HG02981 (cell line): ENCODE results near the gene ERC1.
A peak's percentile ranks its signal among the peaks of the same experiment; 100 is the strongest.
"Not testable (repeated sequence)": the region's sequence is repeated elsewhere in the genome, so short reads cannot be mapped to it uniquely, and the experiment has no call there.

Experiments used
- ATAC-seq: cut with Tn5 transposase; IDR thresholded peaks from one replicate; pipeline ENCODE4 v1.9.1; 2021; ENCODE audit warnings: mild to moderate bottlenecking, moderate library complexity; ENCODE audit not compliant: unreplicated experiment

Gene ERC1

DNA sequence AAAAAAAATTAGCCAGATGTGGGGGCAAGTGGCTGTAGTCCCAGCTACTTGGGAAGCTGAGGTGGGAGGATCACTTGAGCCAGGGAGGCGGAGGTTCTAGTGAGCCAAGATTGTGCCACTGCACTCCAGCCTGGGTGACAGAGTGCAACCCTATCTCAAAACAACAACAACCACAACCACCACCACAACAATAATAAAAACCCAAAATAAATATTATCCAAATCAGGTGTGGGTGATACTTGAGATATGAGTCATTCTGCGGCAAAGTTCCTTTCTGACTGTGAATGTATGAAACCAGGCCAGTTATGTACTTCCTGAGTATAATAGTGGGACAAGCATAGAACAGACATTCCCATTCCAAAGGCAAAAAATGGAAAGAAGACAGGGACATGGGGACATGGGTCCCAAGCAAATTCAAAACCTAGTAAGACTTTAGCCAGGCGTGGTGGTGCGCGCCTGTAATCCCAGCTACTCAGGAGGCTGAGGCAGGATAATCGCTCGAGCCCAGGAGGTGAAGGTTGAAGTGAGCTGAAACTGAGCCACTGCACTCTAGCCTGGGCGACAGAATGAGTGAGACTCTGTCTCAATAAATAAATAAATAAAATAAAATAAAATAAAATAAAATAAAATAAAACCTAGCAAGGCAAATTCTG lies 9.7 kb upstream of the ERC1 start:
- ATAC-seq, result no peak

DNA sequence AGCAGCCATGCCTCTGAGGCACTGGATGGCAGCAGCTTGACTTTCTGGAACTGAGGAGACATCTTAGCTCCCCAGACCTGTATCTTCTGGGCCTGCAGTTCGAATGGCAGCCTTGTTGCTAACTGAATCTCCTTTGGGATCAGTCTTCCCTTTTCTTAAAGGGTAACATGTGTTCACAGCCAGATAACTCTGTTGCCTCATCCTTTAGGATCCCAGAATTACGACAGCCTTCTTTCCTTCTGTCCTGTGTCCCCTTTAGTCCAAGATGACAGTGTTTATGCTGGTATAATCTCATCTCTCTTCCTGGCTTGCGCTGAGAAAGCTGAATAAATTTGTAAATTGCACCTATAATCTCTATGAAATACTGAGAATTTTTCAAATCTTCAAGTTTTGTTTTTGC lies 9.1 kb upstream of the ERC1 start:
- no peak for ATAC-seq

DNA sequence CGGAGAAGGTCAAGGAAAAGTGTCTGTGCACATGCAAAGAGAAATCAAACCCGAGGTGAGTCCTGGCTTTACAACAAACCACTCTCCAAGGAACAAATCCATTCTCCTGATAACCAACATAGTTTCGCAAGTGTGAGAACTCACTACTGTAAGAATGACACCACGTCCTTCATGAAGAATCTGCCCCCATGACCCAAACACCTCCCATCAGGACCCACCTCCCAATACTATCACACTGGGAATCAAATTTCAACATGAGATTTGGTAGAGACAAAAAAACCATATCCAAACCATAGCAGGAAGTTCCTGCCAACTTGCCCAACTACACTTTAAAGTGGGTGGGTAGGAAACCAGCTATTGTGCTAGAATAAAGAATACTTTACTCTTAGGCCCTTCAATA lies 2.4 kb upstream of the ERC1 start:
- no peak for ATAC-seq

DNA sequence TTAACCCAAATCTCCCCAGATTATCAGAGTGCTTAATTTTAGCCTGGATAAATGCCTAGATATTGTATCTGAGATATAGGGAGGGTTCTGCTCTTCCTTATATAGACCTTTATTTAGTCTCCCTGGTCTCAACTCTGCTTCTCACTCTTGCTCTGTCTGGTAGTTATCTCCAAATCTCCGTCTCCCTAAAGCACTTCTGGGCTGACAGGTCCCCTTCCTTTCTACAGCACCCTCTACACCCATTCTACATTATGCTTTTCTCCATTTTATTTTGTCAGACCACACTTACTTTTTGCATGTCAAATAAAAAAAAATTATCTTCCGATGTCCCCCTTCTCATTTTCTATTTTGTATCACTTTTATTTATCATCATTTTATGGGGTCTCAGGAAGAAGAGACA lies 2.0 kb upstream of the ERC1 start:
- ATAC-seq, result no peak

DNA sequence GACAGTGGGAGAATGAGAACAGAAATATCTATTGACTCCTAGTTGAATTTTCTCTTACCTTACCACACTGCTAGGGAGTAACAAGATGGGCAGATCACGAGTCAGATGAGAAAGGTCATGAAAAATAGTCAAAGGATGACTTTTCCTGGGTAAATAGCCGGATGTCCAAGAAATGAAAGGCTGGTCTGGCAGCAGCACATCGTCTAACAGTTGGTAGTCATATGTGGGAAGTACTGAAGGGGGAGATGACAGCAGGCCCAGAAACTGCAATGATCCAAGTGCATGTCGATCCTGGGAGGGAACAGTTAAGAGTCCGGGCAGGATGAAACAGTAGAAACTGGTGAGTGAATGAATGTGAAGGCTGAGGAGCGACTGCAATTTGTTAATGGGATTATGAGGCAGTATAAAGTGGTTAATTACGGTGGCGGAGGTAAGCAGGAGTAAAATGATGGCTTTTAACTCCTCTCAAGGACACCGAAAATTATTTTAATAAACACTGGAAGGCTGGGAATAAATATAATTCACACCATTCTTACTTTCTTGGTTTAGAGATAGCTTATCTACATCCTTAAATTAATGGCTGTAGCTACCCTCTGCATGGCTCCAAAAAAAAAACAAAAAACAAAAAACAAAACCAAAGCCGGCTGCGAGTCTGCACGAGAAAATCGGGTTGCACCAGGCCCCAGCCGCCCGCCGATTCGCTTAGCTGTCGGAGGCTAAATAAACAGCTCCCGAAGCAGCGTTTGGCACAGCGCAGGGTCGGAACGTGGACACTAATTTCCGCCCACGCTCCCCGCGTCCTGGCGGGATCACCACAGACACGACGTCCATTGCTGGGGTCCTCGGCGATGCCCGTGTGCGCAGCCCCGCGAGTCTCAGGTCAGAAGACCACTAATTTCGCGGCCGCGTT lies 1.0 kb upstream of the ERC1 start:
- peak; percentile 10 for ATAC-seq

DNA sequence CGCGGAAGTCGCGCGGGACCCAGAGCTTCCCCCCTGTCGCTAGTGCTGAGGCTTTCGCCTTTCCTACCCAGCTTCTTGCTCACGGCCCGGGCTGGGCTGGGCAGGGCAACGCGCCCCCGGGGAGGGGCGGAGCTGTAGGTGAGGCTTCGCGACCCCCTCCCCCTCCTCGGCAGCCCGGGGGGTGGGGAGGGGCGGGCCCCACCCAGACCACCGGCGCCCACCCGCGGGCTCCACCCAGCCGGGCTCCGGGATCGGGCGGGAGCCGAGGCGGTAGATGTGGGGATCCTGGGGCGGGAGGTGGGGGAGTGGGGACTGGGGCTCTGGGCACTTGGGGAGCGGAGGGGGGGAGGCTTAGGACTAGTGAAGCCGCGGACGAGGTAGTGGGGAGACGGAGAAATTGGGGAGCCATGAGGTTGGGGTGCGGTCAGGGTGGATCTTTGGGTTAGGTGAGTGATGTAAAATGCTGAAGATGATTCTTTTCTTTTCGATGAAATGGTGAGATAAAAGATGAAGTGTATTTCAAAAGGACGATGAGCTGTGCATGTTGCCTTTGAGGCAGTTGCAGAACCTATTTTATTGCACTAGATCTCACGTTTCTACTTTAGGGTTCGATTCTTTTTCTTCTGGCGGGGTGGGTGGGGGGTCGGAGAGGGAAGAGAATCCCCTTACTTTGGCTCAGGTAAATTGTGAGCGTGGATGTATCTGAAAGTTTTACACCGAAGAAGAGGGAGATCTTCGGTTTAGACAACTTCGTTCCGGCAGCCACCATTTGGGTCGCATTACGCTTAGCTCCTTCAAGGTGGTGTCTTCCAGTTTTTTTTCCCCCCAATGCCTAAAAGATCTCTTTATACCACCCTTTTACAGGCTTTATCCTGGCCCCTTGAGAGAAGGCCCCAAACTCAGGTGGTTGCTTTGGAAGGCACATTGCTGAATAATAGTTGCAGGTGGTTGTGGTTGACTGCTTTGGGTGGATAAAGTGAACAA lies 619 bp downstream of the ERC1 start:
- ATAC-seq, result no peak

DNA sequence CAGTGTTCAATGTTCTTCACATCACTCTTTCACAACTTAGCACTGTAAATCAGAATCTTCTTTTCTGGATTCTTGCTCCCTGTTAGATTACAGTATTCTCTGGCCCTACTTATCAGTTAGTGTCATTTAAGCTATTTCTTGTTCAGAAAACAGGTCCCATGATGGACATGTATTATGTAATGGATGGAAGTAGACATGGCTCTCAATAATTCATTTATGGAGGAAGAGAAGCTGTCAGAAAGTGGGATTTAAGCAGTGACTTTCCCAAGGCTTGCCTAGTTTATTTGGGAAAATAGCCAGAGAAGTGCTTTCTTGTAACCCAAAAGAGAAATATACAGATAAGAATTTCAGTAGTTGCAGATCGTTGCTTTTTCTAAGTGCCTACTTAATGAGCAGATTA lies 1.6 kb downstream of the ERC1 start:
- ATAC-seq, result no peak

DNA sequence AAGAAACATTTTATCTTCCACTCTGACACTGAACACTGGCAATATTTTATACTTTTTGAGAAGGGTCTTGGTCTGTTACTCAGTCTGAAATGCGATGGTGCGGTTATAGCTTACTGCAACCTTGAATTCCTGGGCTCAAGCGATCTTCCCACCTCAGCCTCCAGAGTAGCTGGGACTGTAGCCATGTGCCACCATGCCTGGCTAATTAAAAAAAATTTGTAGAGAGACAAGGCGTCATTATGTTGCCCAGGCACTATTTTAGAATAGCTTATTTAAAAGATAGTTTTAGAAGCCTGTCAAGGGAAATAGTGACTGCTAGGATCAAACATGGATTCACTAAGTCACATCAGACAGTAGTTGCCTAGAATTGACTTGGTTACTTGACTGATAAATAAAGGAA lies 5.9 kb downstream of the ERC1 start:
- no peak for ATAC-seq

DNA sequence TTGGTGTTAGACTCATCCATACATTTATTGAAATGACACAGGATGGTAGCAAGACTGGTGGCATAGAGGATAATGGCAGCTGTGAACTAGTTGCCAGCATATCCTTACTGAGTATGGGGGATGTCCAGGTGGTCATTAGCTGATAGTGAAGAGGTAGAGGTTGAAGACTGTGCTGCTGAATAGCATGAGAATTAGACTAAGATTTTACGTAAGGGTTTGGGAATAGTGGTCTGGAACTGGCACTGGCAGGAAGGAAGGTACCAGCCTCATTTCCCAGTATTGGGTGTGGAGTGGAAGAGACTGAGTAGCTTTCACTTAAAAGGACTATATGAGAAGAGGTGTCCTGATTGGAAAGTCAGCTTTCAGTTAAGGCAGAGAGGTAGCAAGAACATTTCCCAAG lies 6.5 kb downstream of the ERC1 start:
- no peak for ATAC-seq

DNA sequence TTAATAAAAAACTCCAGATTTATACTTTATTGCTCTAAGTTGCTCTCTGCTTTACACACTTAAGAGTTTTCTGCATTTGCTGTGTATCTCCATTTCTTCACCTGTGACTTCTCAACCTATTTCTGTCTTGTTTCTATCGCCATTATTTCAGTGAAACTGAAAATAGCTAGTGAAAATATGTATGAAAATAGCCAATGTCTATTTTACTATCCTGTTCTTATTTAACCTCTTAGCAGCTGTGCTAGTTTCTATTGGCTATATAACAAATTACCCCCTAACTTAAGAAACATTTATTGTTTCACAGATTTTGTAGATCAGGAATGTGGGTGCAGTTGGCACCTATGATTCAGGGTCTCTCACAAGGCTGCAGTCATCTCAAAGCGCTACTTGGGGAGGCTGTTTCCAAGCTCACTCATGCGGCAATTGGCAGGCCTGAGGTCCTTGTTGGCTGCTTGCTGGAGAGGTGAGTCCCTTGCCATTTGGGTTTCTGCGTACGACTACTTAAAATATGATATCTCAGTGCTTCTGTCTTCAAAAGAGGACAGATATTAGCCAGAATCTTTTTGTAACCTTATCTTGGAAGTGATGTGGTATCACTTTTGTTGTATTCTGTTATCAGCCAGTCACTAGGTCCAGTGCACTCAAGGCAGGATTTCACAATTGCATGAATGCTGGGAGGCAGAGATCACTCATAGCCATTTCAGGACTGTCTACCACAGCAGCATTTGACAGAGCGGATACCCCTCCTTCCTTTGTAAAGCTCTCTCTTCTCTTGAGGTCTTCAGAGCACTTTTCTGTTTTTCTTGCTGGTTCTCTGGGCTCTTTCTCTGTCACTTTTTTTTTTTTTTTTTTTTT lies 7.2 kb downstream of the ERC1 start:
- no peak for ATAC-seq

DNA sequence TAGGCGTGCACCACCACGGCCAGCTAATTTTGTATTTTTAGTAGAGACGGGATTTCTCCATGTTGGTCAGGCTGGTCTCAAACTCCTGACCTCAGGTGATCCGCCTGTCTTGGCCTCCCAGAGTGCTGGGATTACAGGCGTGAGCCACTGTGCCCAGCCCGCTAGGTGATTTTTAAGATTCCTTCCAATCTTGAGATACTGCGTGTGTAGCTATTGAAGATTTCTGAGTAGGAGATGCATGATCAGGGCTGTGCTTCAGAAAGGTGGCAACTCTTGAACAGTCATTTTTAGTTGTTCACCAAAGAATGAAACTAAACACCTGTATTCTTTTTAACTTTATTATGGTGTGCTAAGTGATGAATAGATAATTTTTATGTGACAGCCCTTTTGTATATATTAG lies 8.7 kb downstream of the ERC1 start:
- ATAC-seq, result not testable (repeated sequence)

DNA sequence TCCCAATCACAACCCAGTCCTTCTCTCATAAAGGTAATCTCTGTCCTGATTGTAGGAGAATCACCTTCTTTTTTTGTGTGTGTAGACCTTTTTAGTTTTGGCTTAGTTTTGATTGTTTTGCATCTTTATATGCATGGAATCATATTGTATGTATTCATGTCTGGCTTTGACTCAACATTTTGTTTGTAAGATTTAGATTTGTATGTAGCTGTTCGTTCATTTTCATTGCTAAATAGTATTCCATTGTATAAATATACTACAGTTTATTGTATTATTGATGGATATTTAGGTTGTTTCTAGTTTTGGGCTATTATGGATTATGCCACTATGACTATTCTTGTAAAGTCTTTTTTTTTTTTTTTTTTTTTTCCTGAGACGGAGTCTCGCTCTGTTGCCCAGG lies 10.5 kb downstream of the ERC1 start:
- no peak for ATAC-seq

DNA sequence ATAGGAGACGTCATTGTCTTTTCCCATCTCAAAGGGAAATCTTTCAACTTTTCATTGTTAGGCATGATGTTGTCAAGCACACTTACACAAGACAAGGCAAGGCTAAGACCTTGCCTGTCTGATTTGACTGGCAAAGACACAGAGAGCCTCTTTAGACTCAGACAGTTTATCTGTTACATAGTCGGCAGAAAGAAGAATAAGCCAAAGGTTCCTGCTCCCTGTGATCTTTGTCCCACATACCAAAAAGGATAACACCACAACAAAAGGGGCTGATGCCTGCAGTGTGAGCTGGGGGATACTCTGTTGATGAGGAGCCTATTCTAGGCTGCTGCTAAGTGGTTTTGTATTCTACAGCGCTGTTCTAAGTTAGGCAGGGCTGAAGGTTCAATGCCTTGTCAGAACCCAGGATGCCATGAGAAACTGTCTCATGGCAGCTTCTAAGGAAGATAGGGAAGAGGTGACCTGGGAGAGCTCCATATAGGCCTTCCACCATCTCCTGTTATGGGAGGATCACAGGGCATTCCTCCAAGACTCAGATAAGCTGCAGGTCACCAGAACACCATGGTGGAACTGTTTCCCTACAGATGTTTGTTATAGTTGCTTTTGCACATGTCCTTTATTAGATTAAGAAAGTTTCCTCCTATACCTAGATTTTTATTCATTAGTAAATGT lies 12.7 kb downstream of the ERC1 start:
- no peak for ATAC-seq

DNA sequence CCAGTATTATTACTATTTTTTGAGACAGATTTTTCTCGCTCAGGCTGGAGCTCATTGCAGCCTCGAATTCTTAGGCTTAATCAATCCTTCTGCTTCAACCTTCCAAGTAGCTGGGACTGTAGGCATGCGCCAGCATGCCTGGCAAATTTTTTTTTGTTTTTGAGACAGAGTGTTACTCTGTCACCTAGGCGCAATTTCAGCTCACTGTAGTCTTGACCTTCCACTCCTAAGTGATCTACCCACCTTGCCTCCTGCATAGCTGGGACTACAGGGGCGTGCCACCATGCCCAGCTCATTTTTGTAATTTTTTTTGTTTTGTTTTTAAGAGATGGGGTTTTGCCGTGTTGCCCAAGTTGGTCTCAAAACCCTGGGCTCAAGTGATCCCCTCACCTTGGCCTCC lies 15.2 kb downstream of the ERC1 start:
- ATAC-seq, result no peak

DNA sequence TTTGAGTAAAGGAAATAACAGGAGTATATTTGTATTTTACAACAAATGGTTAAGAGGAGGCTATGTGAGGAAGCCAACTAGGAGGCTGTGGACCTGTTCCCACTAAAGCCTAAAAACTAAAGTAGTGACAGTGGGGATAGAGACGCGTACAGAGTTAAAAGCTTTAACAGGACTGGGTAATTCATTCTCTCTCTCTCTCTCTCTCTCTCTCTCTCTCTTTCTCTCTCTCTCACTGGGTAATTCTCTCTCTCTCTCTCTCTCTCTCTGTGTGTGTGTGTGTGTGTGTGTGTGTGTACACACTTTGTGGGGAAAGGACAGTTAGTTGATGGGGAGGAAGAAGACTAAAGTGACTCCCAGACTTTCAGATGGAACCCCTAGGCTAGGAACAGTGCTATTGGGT lies 16.3 kb downstream of the ERC1 start:
- ATAC-seq, result no peak

DNA sequence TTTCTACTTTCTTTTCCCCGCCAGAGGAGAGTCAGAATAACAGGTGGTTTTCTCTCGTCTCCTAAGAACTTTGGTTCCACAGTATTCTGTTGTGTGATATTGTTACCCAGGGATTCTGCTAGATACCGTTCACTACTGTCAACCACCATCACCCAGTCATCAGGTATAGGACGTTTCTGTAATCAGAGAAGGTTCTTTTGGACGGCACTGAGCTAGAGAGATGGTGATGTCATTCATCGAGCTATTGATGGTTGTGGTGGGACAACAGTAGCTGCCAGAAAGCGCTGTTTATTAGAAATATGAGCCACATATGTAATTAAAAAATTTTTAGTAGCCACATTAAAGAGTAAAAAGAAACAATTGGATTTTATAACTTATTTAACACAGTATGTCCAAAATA lies 17.0 kb downstream of the ERC1 start:
- ATAC-seq, result no peak

DNA sequence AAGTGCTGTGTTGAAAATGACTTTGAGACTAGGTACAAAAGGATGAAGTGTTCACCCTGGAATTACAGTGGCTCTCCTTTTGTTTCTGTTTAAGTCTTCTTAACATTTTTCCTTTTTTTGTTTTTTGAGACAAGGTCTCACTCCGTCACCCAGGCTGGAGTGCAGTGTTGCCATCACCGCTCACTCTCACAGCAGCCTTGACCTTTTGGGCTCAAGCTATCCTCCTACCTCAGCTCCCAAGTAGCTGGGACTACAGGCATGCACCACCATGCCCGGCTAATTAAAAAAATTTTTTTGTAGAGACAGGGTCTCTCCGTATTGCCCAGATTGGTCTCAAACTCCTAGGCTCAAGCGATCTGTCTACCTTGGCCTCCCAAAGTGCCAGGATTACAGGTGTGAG lies 20.1 kb downstream of the ERC1 start:
- ATAC-seq, result no peak

DNA sequence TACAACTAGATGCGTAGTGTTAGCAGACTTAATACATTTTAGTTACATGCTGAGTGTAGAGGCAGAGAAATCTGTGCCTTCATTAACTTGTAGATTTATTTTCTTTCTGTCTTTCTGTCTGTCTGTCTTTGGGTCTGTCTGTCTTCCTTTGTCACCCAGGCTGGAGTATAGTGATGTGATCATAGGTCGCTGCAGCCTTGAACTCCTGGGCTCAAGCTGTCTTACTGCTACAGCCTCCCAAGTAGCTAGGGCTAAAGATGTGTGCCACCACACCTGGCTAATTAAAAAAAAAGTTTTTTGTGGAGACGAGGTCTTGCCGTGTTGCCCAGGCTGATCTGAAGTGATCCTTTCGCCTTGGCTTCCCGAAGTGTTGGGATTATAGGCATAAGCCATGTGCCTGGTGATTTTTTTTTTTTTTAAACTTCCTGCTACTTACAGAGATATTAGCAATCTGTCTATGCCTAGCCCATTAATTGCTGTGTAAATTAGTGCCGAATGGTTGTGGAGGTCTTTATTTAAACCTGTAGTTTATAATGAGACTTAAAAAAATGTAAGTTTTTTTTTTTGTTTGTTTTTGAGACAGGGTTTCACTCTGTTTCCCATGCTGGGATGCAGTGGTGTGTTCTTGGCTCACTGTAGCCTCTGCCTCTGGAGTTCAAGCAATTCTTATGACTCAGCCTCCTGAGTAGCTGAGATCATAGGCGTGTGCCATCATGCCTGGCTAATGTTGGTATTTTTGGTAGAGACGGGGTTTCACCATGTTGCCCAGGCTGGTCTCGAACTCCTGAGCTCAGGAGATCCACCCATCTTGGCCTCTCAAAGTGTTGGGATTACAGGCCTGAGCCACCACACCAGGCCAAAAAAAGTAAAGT lies 22.8 kb downstream of the ERC1 start:
- no peak for ATAC-seq

DNA sequence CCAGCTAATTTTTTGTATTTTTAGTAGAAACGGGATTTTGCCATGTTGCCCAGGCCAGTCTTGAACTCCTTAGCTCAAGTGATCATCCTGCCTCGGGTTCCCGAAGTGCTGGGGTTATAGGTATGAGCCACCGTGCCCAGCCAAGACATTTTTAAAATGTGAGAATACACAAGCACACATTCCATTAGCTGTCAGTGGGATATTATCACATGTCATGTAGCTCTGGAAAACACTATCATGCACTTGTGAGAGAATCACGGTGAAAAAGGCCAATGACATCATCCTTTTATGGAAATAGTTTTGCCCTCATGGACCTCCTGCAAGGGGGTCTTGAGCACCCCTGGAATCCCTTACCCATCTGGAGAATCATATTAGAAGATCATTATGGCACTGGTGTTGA lies 28.3 kb downstream of the ERC1 start:
- ATAC-seq, result no peak
